GM10266 (cell line): Measurements from ENCODE around the gene FAM153A.
"Not testable (repeated sequence)": the region's sequence is repeated elsewhere in the genome, so short reads cannot be mapped to it uniquely, and the experiment has no call there.

ENCODE experiments used
- DNase-seq: peaks from one replicate; pipeline ENCODE4 v3.0.0; 2012; ENCODE audit errors: extremely low spot score

FAM153A gene

DNA sequence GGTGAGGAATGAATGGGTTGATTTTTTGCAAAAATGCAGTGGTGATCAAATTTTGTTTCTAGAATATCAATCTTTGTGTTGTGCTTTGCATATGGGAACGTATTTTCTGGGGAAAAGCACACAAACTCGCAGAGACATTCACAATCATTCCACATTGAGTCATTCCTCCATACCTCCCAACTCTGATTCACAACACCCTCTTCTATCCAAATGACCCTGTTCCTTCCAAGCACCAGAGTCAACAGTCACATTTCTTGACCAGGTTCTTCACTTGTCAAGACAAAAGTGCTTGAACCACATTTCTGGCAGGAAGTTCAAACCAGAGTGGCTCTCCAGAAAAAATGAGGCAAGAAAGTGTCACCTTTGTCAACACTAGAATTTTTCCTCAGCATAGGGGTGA lies 35.3 kb downstream of the FAM153A start:
- DNase-seq, result not testable (repeated sequence)

- DNase-seq, result not testable (repeated sequence)
These were observed 57.8 kb downstream of the FAM153A start for GRCh38 chr5:177724858-177725257.

GRCh38 chr5:177723831-177724485 lies 58.7 kb downstream of the FAM153A start:
- DNase-seq, result not testable (repeated sequence)

DNA sequence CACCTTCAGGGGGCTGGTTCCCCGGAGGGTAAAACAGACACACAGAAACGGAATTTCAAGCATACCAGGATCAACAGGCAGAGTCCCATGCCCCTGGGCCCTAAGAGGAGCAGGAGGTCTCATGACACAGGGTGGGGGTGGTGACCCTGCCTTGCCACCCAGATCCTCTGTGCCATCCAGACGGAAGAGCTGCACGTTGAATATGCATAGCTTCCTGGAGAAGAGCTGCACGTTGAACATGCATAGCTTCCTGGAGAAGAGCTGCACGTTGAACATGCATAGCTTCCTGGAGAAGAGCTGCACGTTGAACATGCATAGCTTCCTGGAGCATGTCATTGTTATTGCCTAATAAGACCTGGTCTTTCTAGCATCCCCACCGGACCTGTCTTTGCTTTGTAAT lies 59.9 kb downstream of the FAM153A start:
- DNase-seq, result not testable (repeated sequence)

DNA sequence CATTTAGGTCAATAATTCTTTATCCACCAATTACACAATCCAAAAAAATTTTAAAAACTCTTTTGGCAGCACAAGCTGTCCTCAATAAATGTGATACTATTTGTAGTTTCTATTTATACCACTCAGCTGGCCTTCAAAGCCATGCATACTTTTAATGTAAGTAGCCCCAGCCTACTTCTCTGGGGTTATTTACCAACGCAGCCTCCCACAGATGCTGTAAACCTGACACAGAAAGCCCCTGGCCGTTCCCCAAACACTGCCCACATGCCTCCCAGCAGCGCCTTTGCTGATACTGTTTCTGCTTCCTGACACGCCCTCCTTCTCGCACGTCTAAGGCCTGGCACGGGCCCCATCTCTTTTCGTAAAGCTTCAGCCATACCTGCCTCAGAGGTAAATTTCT lies 62.7 kb downstream of the FAM153A start:
- DNase-seq, result not testable (repeated sequence)

GRCh38 chr5:177715423-177715822 lies 67.3 kb downstream of the FAM153A start:
- DNase-seq, result not testable (repeated sequence)

- DNase-seq, result not testable (repeated sequence)
These were observed 86.6 kb downstream of the FAM153A start for GRCh38 chr5:177696100-177696499.

DNA sequence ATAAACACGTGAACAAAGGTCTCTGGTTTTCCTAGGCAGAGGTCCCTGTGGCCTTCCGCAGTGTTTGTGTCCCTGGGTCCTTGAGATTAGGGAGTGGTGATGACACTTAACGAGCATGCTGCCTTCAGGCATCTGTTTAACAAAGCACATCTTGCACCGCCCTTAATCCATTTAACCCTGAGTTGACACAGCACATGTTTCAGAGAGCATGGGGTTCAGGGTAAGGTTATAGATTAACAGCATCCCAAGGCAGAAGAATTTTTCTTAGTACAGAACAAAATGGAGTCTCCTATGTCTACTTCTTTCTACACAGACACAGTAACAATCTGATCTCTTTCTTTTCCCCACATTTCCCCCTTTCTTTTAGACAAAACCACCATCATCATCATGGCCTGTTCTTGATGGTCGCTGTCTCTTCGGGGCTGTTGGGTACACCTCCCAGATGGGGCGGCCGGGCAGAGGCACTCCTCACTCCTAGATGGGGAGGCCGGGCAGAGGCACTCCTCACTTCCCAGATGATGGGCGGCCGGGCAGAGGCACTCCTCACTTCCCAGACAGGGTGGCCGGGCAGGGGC lies 87.3 kb downstream of the FAM153A start:
- DNase-seq, result not testable (repeated sequence)

DNA sequence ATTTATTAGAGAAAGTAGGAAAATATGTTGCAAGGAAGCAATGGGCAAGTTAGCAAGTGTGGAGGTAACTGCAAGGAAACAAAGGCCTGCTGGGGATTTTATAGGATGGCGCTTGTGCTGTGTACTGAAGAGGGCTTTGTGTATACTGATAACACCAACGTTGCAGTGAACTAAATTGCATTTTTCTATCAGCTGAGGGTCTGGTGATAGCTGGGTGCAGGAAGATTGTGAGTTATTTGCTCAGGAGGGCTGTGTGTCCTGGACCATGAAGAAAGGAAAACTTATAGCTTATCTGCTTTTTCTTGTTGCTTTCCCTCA lies 88.2 kb downstream of the FAM153A start:
- not testable (repeated sequence) for DNase-seq

DNA sequence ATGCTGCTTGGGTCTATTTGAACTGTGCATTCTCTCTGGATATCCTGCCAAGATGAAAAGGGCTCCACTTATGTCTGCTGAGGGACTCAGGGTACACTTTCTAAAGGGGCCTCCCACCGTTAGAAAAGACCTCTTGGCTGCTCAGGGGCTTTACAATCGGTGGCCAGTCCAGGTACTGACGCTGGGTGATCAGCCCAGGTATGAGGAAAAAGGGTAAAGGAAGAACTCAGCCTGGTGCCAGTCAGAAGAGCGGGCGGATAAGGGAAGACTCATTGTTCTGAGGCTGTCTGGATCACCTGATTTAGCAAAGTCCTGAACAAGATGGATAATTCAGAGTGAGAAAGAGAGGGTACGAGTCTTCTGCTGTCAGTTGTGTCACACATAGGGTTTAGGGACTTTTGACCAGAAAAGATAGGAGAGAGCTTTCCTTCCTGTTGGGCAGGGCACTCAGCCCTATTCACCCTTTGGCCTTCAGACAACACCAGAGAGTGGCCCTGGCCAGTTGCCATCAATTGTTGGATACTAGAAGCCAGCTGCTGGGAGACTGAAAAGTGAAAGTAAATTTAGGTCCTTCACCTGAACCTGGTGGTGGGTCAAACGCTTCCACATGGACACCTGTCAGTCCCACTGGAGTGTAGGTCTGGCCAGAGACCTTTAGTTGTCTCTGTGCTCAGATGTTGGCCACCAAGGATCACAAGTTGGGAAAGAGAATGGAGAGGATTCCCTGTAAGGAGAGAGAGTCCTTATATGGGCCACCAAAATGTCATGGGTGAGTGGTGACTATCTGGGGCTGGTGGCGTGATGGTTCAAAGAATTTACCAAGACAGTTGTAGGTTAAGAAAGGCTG lies 88.8 kb downstream of the FAM153A start:
- DNase-seq, result peak; percentile 1

- not testable (repeated sequence) for DNase-seq
These were observed 89.7 kb downstream of the FAM153A start for GRCh38 chr5:177692969-177693368.

GRCh38 chr5:177692507-177692906 lies 90.2 kb downstream of the FAM153A start:
- DNase-seq, result not testable (repeated sequence)

GRCh38 chr5:177689011-177689610 lies 93.6 kb downstream of the FAM153A start:
- DNase-seq, result not testable (repeated sequence)

DNA sequence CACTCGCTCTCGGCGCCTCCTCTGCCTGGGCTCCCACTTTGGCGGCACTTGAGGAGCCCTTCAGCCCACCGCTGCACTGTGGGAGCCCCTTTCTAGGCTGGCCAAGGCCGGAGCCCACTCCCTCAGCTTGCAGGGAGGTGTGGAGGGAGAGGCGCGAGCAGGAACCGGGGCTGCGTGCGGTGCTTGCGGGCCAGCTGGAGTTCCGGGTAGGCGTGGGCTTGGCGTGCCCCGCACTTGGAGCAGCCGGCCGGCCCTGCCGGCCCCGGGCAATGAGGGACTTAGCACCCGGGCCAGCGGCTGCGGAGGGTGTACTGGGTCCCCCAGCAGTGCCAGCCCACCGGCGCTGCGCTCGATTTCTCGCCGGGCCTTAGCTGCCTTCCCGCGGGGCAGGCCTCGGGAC lies 94.6 kb downstream of the FAM153A start:
- not testable (repeated sequence) for DNase-seq

DNA sequence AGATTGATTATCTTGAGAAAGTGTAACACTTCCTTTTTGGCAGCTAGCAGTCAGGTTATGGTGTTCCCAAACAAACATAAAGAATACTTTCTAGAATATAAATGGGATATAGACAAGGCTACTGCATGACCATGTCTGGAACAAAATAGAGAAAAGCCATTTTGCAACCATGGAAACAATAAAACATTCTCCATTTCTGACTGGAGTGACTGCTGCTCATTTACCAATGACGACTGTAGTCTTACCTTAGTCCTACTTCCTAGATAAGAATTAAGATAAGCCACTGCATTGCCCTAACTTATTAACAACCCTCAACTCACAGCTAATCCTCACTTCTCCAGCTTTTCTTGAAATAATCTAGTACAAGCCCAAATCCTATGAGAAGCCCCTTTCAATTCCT lies 100.8 kb downstream of the FAM153A start:
- not testable (repeated sequence) for DNase-seq
